NCI-H2227 (cell line): Measurements from ENCODE around the gene FCER1A.
"Not testable (repeated sequence)": the region's sequence is repeated elsewhere in the genome, so short reads cannot be mapped to it uniquely, and the experiment has no call there.

Experiments
- DNase-seq: peaks from one replicate; lab custom pipeline; 2025; ENCODE audit not compliant: unreplicated experiment; lab: John Stamatoyannopoulos, UW

FCER1A gene

DNA sequence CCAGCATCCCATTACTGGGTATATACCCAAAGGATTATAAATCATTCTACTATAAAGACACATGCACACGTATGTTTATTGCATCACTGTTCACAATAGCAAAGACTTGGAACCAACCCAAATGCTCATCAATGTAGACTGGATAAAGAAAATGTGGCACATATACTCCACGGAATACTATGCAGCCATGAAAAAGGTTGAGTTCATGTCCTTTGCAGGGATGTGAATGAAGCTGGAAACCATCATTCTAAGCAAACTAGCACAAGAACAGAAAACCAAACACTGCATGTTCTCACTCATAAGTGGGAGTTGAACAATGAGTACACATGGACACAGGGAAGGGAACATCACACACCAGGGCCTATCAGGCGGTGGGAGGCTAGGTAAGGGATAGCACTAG is 47.2 kb downstream of the FCER1A start:
- not testable (repeated sequence) for DNase-seq

DNA sequence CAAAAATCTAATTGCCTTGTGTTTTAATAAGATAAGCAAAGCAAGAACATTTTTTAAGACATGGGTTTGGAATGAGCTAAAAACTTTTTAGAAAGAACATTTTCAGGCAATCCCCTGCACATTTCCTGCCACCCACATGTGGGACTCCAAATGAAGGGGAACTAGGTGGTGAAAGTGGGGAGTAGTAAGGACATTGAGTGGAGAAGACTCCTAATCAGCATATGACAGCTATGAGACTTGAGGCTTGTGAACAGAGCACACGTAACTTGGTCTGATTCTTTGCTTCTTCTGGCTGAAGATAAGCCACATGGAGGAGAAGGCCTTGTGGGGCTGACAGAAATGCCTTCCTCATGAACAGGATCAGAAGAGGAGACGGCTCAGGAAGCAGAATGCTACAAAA is 50.3 kb downstream of the FCER1A start:
- no peak for DNase-seq
